H54 (cell line): Measurements from ENCODE around the gene TSSK3.
"Not testable (repeated sequence)": the region's sequence is repeated elsewhere in the genome, so short reads cannot be mapped to it uniquely, and the experiment has no call there.

ENCODE experiments used
- DNase-seq: peaks from one replicate; pipeline ENCODE4 v3.0.0; 2011; ENCODE audit warnings: low spot score, mixed read lengths; ENCODE audit not compliant: insufficient read length
- FAIRE-seq: peaks from 3 replicates; lab custom pipeline; 2011; peaks lifted over from hg19 to GRCh38; lab: Jason Lieb, UNC
- POLR2A ChIP-seq: IDR thresholded peaks from 2 replicates; pipeline ENCODE4 v1.6.1; 2011; ENCODE audit warnings: low read depth, mild to moderate bottlenecking, low read length

Gene TSSK3

GRCh38 chr1:32349211-32349708 lies 13.1 kb upstream of the TSSK3 start:
- peak; percentile 71 for DNase-seq
- no peak for TF ChIP-seq POLR2A
- FAIRE-seq = peak; percentile 20

- no peak for TF ChIP-seq POLR2A
- peak; percentile 57 for DNase-seq
- no peak for FAIRE-seq
Measured at GRCh38 chr1:32350785-32351398, 11.4 kb upstream of the TSSK3 start.

GRCh38 chr1:32351399-32352238 lies 10.7 kb upstream of the TSSK3 start:
- FAIRE-seq = no peak

GRCh38 chr1:32352239-32352745 lies 10.0 kb upstream of the TSSK3 start:
- FAIRE-seq = no peak
- no peak for TF ChIP-seq POLR2A
- no peak for DNase-seq

More at GRCh38 chr1:32351399-32352238, 10.7 kb upstream of the TSSK3 start:
- DNase-seq = peak; percentile 91
- peak; percentile 70 for TF ChIP-seq POLR2A

GRCh38 chr1:32352831-32353383 lies 9.4 kb upstream of the TSSK3 start:
- FAIRE-seq = no peak
- DNase-seq = no peak
- no peak for TF ChIP-seq POLR2A

GRCh38 chr1:32353431-32353830 lies 8.9 kb upstream of the TSSK3 start:
- DNase-seq = no peak
- TF ChIP-seq POLR2A = no peak
- no peak for FAIRE-seq

- no peak for FAIRE-seq
- no peak for TF ChIP-seq POLR2A
- no peak for DNase-seq
Measured at GRCh38 chr1:32353886-32354570, 8.3 kb upstream of the TSSK3 start.

- DNase-seq, FAIRE-seq: not testable (repeated sequence)
Measured at GRCh38 chr1:32355778-32356177, 6.6 kb upstream of the TSSK3 start.

- TF ChIP-seq POLR2A = no peak
- no peak for FAIRE-seq
- DNase-seq = no peak
Measured at GRCh38 chr1:32356478-32356877, 5.9 kb upstream of the TSSK3 start.

GRCh38 chr1:32357614-32358013 lies 4.7 kb upstream of the TSSK3 start:
- FAIRE-seq (no peak), DNase-seq (no peak)
- TF ChIP-seq POLR2A = no peak

- no peak for FAIRE-seq
- no peak for TF ChIP-seq POLR2A
- no peak for DNase-seq
Measured at GRCh38 chr1:32358435-32358834, 3.9 kb upstream of the TSSK3 start.

GRCh38 chr1:32361308-32361673 lies 1.0 kb upstream of the TSSK3 start:
- no peak for DNase-seq
- no peak for TF ChIP-seq POLR2A
- FAIRE-seq = no peak

- DNase-seq = no peak
- FAIRE-seq = no peak
- TF ChIP-seq POLR2A = no peak
Measured at GRCh38 chr1:32361674-32362473, 465 bp upstream of the TSSK3 start.
